Ishikawa (cell line): ENCODE data around the gene RSBN1.

Source experiments
- CEBPB ChIP-seq: IDR thresholded peaks from 2 replicates; pipeline ENCODE4 v1.6.1; 2012
- EGR1 ChIP-seq: IDR thresholded peaks from 2 replicates; pipeline ENCODE4 v1.6.1; 2012
- EP300 ChIP-seq: IDR thresholded peaks from 2 replicates; pipeline ENCODE4 v1.6.1; 2012; ENCODE audit warnings: borderline replicate concordance
- MAX ChIP-seq: IDR thresholded peaks from 2 replicates; pipeline ENCODE4 v1.6.1; 2012
- NFIC ChIP-seq: IDR thresholded peaks from 2 replicates; pipeline ENCODE4 v1.6.1; 2012
- RAD21 ChIP-seq: IDR thresholded peaks from 2 replicates; pipeline ENCODE4 v1.6.1; 2012; ENCODE audit warnings: low read depth
- TCF12 ChIP-seq: IDR thresholded peaks from 2 replicates; pipeline ENCODE4 v1.6.1; 2012; ENCODE audit warnings: low read depth
- YY1 ChIP-seq: IDR thresholded peaks from 2 replicates; pipeline ENCODE4 v1.6.1; 2012; ENCODE audit warnings: low read depth
- ZBTB7A ChIP-seq: IDR thresholded peaks from 2 replicates; pipeline ENCODE4 v1.6.1; 2012; ENCODE audit warnings: low read depth
- TF ChIP-seq, protein P1 (sequence below): IDR thresholded peaks from 2 replicates; pipeline ENCODE4 v1.6.1; 2012
- TF ChIP-seq, protein P2 (sequence below): IDR thresholded peaks from 2 replicates; pipeline ENCODE4 v1.6.1; 2012; ENCODE audit warnings: low read depth, mild to moderate bottlenecking

DNA sequence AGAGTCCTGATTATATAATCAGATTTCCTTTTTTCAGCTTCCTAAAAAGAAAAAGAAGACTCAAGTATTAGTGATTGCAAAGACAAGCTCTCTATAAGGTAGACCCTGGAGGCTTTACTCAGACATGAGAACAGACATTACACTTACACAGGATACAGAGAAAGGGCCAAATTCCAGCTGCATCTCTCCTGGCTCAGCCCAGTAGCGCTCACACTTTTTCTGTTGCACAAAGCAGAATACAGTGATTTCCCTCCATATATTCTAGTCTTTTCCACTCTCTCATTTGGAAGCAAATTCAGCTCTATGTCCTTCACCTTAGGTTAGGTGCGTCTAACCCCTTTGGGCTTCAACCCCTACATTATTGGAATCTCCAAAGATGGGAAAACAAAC lies 44.1 kb upstream of the RSBN1 start:
- no peak for TF ChIP-seq MAX
- TF ChIP-seq, protein P1, sequence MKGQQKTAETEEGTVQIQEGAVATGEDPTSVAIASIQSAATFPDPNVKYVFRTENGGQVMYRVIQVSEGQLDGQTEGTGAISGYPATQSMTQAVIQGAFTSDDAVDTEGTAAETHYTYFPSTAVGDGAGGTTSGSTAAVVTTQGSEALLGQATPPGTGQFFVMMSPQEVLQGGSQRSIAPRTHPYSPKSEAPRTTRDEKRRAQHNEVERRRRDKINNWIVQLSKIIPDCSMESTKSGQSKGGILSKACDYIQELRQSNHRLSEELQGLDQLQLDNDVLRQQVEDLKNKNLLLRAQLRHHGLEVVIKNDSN = no peak
- TF ChIP-seq NFIC = no peak
- TF ChIP-seq RAD21 = no peak
- TF ChIP-seq EP300 = no peak
- TF ChIP-seq ZBTB7A = no peak
- no peak for TF ChIP-seq EGR1
- TF ChIP-seq, protein P2, sequence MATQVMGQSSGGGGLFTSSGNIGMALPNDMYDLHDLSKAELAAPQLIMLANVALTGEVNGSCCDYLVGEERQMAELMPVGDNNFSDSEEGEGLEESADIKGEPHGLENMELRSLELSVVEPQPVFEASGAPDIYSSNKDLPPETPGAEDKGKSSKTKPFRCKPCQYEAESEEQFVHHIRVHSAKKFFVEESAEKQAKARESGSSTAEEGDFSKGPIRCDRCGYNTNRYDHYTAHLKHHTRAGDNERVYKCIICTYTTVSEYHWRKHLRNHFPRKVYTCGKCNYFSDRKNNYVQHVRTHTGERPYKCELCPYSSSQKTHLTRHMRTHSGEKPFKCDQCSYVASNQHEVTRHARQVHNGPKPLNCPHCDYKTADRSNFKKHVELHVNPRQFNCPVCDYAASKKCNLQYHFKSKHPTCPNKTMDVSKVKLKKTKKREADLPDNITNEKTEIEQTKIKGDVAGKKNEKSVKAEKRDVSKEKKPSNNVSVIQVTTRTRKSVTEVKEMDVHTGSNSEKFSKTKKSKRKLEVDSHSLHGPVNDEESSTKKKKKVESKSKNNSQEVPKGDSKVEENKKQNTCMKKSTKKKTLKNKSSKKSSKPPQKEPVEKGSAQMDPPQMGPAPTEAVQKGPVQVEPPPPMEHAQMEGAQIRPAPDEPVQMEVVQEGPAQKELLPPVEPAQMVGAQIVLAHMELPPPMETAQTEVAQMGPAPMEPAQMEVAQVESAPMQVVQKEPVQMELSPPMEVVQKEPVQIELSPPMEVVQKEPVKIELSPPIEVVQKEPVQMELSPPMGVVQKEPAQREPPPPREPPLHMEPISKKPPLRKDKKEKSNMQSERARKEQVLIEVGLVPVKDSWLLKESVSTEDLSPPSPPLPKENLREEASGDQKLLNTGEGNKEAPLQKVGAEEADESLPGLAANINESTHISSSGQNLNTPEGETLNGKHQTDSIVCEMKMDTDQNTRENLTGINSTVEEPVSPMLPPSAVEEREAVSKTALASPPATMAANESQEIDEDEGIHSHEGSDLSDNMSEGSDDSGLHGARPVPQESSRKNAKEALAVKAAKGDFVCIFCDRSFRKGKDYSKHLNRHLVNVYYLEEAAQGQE = no peak
- no peak for TF ChIP-seq YY1
- no peak for TF ChIP-seq TCF12
- no peak for TF ChIP-seq CEBPB
